HL-60 (cell line): ENCODE measurements around the gene RUNX1.

ENCODE experiments used
- DNase-seq, 2 experiments: peaks; one replicate each; pipeline ENCODE4 v3.0.0-alpha.2; 2010 to 2020; ENCODE audit warnings: low read depth in 1 of 2, low spot score in 1 of 2
- H3K27ac ChIP-seq: fragments of 250-450 bp; sonication (Bioruptor Pico); replicated peaks from 2 replicates; pipeline ENCODE4 v1.5.1; 2020; ENCODE audit warnings: mild to moderate bottlenecking, moderate library complexity
- H3K27me3 ChIP-seq: fragments of 250-450 bp; sonication (Bioruptor Pico); 2 replicates; pipeline ENCODE4 v1.5.1; 2021; ENCODE audit warnings: mild to moderate bottlenecking, moderate library complexity; ENCODE audit not compliant: insufficient read depth, poor library complexity, severe bottlenecking
- H3K4me3 ChIP-seq: replicated peaks from 2 replicates; pipeline ENCODE4 v1.5.1; 2011; ENCODE audit warnings: mild to moderate bottlenecking, control low read depth, low read length; ENCODE audit not compliant: insufficient read depth
- CTCF ChIP-seq: IDR thresholded peaks from one replicate; pipeline ENCODE4 v1.5.1; 2011; ENCODE audit warnings: low read length, control low read depth, inconsistent platforms; ENCODE audit not compliant: insufficient read depth
- GABPA ChIP-seq: IDR thresholded peaks from 2 replicates; pipeline ENCODE4 v1.6.1; 2012; ENCODE audit warnings: low read depth
- POLR2AphosphoS5 ChIP-seq: IDR thresholded peaks from 2 replicates; pipeline ENCODE4 v1.6.1; 2012; ENCODE audit warnings: low read depth
- REST ChIP-seq: IDR thresholded peaks from 2 replicates; pipeline ENCODE4 v1.6.1; 2012; ENCODE audit warnings: low read depth; ENCODE audit not compliant: insufficient replicate concordance
- SPI1 ChIP-seq: IDR thresholded peaks from 2 replicates; pipeline ENCODE4 v1.6.1; 2012; ENCODE audit warnings: low read depth, mild to moderate bottlenecking, borderline replicate concordance

The RUNX1 gene

GRCh38 chr21:35023396-35024070 lies 25.6 kb downstream of the RUNX1 start:
- no peaks in the 10 kb centered on the region for H3K27me3 ChIP-seq
- no peak overlapping the region for H3K4me3 ChIP-seq
- TF ChIP-seq POLR2AphosphoS5 (no peak), CTCF (no peak), SPI1 (no peak), REST (no peak), GABPA (no peak)
- DNase-seq, result no peak
- no peak overlapping the region for H3K27ac ChIP-seq

- no peak overlapping the region for H3K27ac ChIP-seq
- no peak overlapping the region for H3K4me3 ChIP-seq
- no peaks in the 10 kb centered on the region for H3K27me3 ChIP-seq
- TF ChIP-seq CTCF, result no peak
- TF ChIP-seq REST, result no peak
- TF ChIP-seq SPI1, result no peak
- TF ChIP-seq POLR2AphosphoS5, result no peak
- TF ChIP-seq GABPA, result no peak
- no peak for DNase-seq
Observed at GRCh38 chr21:35021546-35021945, 27.6 kb downstream of the RUNX1 start.

- DNase-seq, result no peak
- H3K27me3 ChIP-seq, result no peaks in the 10 kb centered on the region
- no peak overlapping the region for H3K27ac ChIP-seq
- no peak for TF ChIP-seq CTCF
- no peak for TF ChIP-seq REST
- TF ChIP-seq POLR2AphosphoS5, result no peak
- TF ChIP-seq GABPA, result no peak
- H3K4me3 ChIP-seq, result no peak overlapping the region
Observed at GRCh38 chr21:35020902-35021301, 28.2 kb downstream of the RUNX1 start.
